Stimulated activated CD8-positive, alpha-beta memory T cell treated with anti-CD3 and anti-CD28 coated beads, Interleukin-7, amount 100 ng/mL, for 1 hour (primary cell): ENCODE results near the gene ANKRD6.

Source experiments
- DNase-seq, 2 donors: peaks; one replicate each; pipeline ENCODE4 v3.0.0-alpha.2; 2020; ENCODE audit warnings: low read depth in 2 of 2

ANKRD6 gene

GRCh38 chr6:89509777-89510281 lies 76.9 kb downstream of the ANKRD6 start:
- no peak for DNase-seq

GRCh38 chr6:89510393-89510792 lies 77.4 kb downstream of the ANKRD6 start:
- no peak for DNase-seq

GRCh38 chr6:89518352-89519055 lies 85.6 kb downstream of the ANKRD6 start:
- DNase-seq = no peak

- no peak for DNase-seq
These were observed 87.8 kb downstream of the ANKRD6 start for GRCh38 chr6:89520736-89521135.

- no peak for DNase-seq
These were observed 89.8 kb downstream of the ANKRD6 start for GRCh38 chr6:89522778-89523177.

GRCh38 chr6:89525786-89526562 lies 93.0 kb downstream of the ANKRD6 start:
- no peak for DNase-seq

GRCh38 chr6:89526563-89526869 lies 93.6 kb downstream of the ANKRD6 start:
- DNase-seq = no peak

GRCh38 chr6:89527634-89528033 lies 94.7 kb downstream of the ANKRD6 start:
- no peak for DNase-seq

GRCh38 chr6:89528866-89529265 lies 95.9 kb downstream of the ANKRD6 start:
- DNase-seq = no peak

- DNase-seq = no peak
These were observed 98.0 kb downstream of the ANKRD6 start for GRCh38 chr6:89530982-89531381.

- DNase-seq = no peak
These were observed 103.3 kb downstream of the ANKRD6 start for GRCh38 chr6:89536231-89536630.

GRCh38 chr6:89539779-89540178 lies 106.8 kb downstream of the ANKRD6 start:
- DNase-seq = no peak

GRCh38 chr6:89542081-89542857 lies 109.3 kb downstream of the ANKRD6 start:
- no peak for DNase-seq

- DNase-seq = no peak
These were observed 109.9 kb downstream of the ANKRD6 start for GRCh38 chr6:89542866-89543265.

- no peak for DNase-seq
These were observed 114.3 kb downstream of the ANKRD6 start for GRCh38 chr6:89547281-89547680.

GRCh38 chr6:89553431-89553830 lies 120.5 kb downstream of the ANKRD6 start:
- no peak for DNase-seq

- DNase-seq = no peak
These were observed 121.2 kb downstream of the ANKRD6 start for GRCh38 chr6:89554106-89554505.

GRCh38 chr6:89555031-89555430 lies 122.1 kb downstream of the ANKRD6 start:
- no peak for DNase-seq

GRCh38 chr6:89555806-89556205 lies 122.9 kb downstream of the ANKRD6 start:
- DNase-seq = no peak

GRCh38 chr6:89559487-89559886 lies 126.5 kb downstream of the ANKRD6 start:
- DNase-seq = no peak

- no peak for DNase-seq
These were observed 129.4 kb downstream of the ANKRD6 start for GRCh38 chr6:89562093-89562973.

- DNase-seq = no peak
These were observed 130.9 kb downstream of the ANKRD6 start for GRCh38 chr6:89563866-89564265.
